Kidney (tissue), 14 donors: ENCODE measurements around the gene FMN2. TPM values are rescaled to one million over a fixed set of nuclear protein-coding genes. Genes with fewer than 3 reads are reported as not detected.

Experiments used
- DNase-seq, 5 donors: peaks; one replicate each; pipeline ENCODE4 v3.0.0-alpha.2; 2013 to 2020
- FAIRE-seq: peaks from 2 replicates; lab custom pipeline; 2012; peaks lifted over from hg19 to GRCh38; lab: Jason Lieb, UNC
- H3K27ac ChIP-seq, 2 donors: one replicate each; pipeline ENCODE4 v1.7.0; 2013; ENCODE audit warnings: low read depth in 2 of 2, low read length in 2 of 2, inconsistent platforms in 1 of 2
- H3K27me3 ChIP-seq: one replicate; pipeline ENCODE4 v1.7.1; 2013; ENCODE audit warnings: low read length, inconsistent platforms; ENCODE audit not compliant: control insufficient read depth, insufficient read depth
- H3K36me3 ChIP-seq, 3 donors: one replicate each; pipeline versions ENCODE4 v1.7.0 to v1.7.1; 2013; ENCODE audit warnings: low read length in 3 of 3, control low read depth in 1 of 3, inconsistent platforms in 1 of 3; ENCODE audit not compliant: insufficient read depth in 3 of 3, control insufficient read depth in 2 of 3
- H3K4me1 ChIP-seq, 3 donors: one replicate each; pipeline versions ENCODE4 v1.7.0 to v1.7.1; 2013; ENCODE audit warnings: low read length in 3 of 3, inconsistent platforms in 1 of 3, low read depth in 1 of 3; ENCODE audit not compliant: control insufficient read depth in 2 of 3, insufficient read depth in 2 of 3
- H3K4me3 ChIP-seq, 3 donors: one replicate each; pipeline versions ENCODE4 v1.7.0 to v1.8.1; 2013; ENCODE audit warnings: low read length in 3 of 3, control low read depth in 1 of 3, inconsistent platforms in 1 of 3
- H3K9ac ChIP-seq, 3 donors: one replicate each; pipeline versions ENCODE4 v1.7.0 to v1.7.1; 2013; ENCODE audit warnings: low read length in 3 of 3, control low read depth in 1 of 3, inconsistent platforms in 1 of 3
- H3K9me3 ChIP-seq, 3 donors: one replicate each; pipeline versions ENCODE4 v1.7.0 to v1.7.1; 2013; ENCODE audit warnings: low read length in 3 of 3, control low read depth in 1 of 3, inconsistent platforms in 1 of 3; ENCODE audit not compliant: control insufficient read depth in 2 of 3, insufficient read depth in 1 of 3
- CTCF ChIP-seq: IDR thresholded peaks from 3 replicates; pipeline ENCODE4 v1.5.1; 2012; ENCODE audit warnings: mild to moderate bottlenecking, moderate library complexity, borderline replicate concordance; ENCODE audit not compliant: insufficient read depth; ENCODE audit errors: extremely low read depth
- intact Hi-C: fragments of 100-400 bp; cut with DNase I; formaldehyde crosslinking; loops from one replicate; pipeline ENCODE4 v1.11.1; 2022
- polyA plus RNA-seq: library from polyadenylated mRNA; stranded (reverse); fragments of 350-450 nt; fragmentation: Illumina TruSeq; extraction: RNeasy Lipid Tissue Mini Kit (QIAGEN cat#74804); gene quantifications from one replicate; pipeline ENCODE4 v1.2.3, GENCODE V29; 2014; ENCODE audit warnings: low read depth, low replicate concordance; ENCODE audit not compliant: insufficient read depth
- total RNA-seq: library from RNA; stranded (reverse); fragmentation: NEBNext Ultra II Directional; extraction: Animal tissue kit (Norgen Biotek cat#: 25700); gene quantifications from one replicate; pipeline ENCODE4 v1.2.1, GENCODE V29; 2021
- donor health status: control.
- donor health status: control.
- donor health status: control.
- donor health status: control.
- donor health status: control.
- donor health status: DM: yes; HTN: yes; CAD: no.
- donor health status: Normal renal cell carcinoma (clear cell type).

FMN2 gene
- total and polyA plus RNA-seq, 2 donors from 2014 or later, result 0.06 to 3.4 TPM

- DNase-seq, result no peak
- intact Hi-C loops, result no loop called here
- no peak overlapping the region for H3K4me3 ChIP-seq
- no peak for TF ChIP-seq CTCF
- no peaks in the 10 kb centered on the region for H3K36me3 ChIP-seq
- H3K4me1 ChIP-seq, result no peaks in the 10 kb centered on the region
- H3K9me3 ChIP-seq, result no peaks in the 10 kb centered on the region
- no peak overlapping the region for H3K9ac ChIP-seq
- no peak for FAIRE-seq
- no peaks in the 10 kb centered on the region for H3K27me3 ChIP-seq
- H3K27ac ChIP-seq, result no peak overlapping the region
Observed at GRCh38 chr1:240508201-240508600, 416.5 kb downstream of the FMN2 start.

- no peak for FAIRE-seq
- no peak overlapping the region for H3K9ac ChIP-seq
- no peak overlapping the region for H3K27ac ChIP-seq
- H3K4me3 ChIP-seq, result no peak overlapping the region
- intact Hi-C loops, result no loop called here
- DNase-seq, result no peak
- H3K36me3 ChIP-seq, result no peaks in the 10 kb centered on the region
- no peaks in the 10 kb centered on the region for H3K27me3 ChIP-seq
- no peak for TF ChIP-seq CTCF
- H3K4me1 ChIP-seq, result no peaks in the 10 kb centered on the region
- H3K9me3 ChIP-seq, result no peaks in the 10 kb centered on the region
Observed at GRCh38 chr1:240508950-240509349, 417.3 kb downstream of the FMN2 start.

GRCh38 chr1:240511789-240512188 lies 420.1 kb downstream of the FMN2 start:
- no peak overlapping the region for H3K27ac ChIP-seq
- H3K36me3 ChIP-seq, result no peaks in the 10 kb centered on the region
- intact Hi-C loops, result no loop called here
- TF ChIP-seq CTCF, result no peak
- no peaks in the 10 kb centered on the region for H3K27me3 ChIP-seq
- no peaks in the 10 kb centered on the region for H3K4me1 ChIP-seq
- H3K9ac ChIP-seq, result no peak overlapping the region
- DNase-seq (no peak), FAIRE-seq (no peak)
- no peaks in the 10 kb centered on the region for H3K9me3 ChIP-seq
- no peak overlapping the region for H3K4me3 ChIP-seq

GRCh38 chr1:240515505-240515904 lies 423.8 kb downstream of the FMN2 start:
- no peak for TF ChIP-seq CTCF
- no peak for FAIRE-seq
- Histone ChIP-seq H3K4me1 (no peaks in the 10 kb centered on the region), H3K4me3 (no peak overlapping the region), H3K36me3 (no peaks in the 10 kb centered on the region), H3K9ac (no peak overlapping the region), H3K9me3 (no peaks in the 10 kb centered on the region), H3K27ac (no peak overlapping the region), H3K27me3 (no peaks in the 10 kb centered on the region)
- intact Hi-C loops, result no loop called here
- DNase-seq, result no peak
